NT2/D1 (cell line): ENCODE results near the gene NEK9.

ENCODE experiments used
- SUZ12 ChIP-seq: IDR thresholded peaks from 2 replicates; pipeline ENCODE4 v1.6.1; 2011; ENCODE audit not compliant: insufficient read length, insufficient read depth; ENCODE audit errors: extremely low read depth
- YY1 ChIP-seq: IDR thresholded peaks from 2 replicates; pipeline ENCODE4 v1.6.1; 2011; ENCODE audit not compliant: insufficient read length, insufficient read depth
- ZNF274 ChIP-seq: IDR thresholded peaks from 2 replicates; pipeline ENCODE4 v1.6.1; 2011; ENCODE audit warnings: mild to moderate bottlenecking, low read depth, low read length

- TF ChIP-seq SUZ12 (no peak), ZNF274 (no peak), YY1 (no peak)
Observed at GRCh38 chr14:75092698-75093097, 34.1 kb downstream of the NEK9 start.
